Measurements from ENCODE around the gene USP43. TPM values are rescaled to one million over a fixed set of nuclear protein-coding genes. Genes with fewer than 3 reads are reported as not detected.

USP43 gene
- polyA plus RNA-seq, 1 donor (not counting 4 experiments of a cell fraction or from before 2014, with no cell fraction given): 2.2 TPM

- Histone ChIP-seq H3K36me3 (ENCODE audit: control insufficient read depth in 2 of 2, extremely low read depth in 1 of 2, insufficient read depth in 2 of 2, low read length in 2 of 2) (no peaks in the 10 kb centered on the region), H3K9ac (ENCODE audit: control insufficient read depth, extremely low read depth, insufficient read depth, low read length) (no peak overlapping the region), H3K9me3 (ENCODE audit: control insufficient read depth, low read depth, low read length) (no peaks in the 10 kb centered on the region), H2AFZ (ENCODE audit: control insufficient read depth, low read length) (no peak overlapping the region), H3K4me1 (ENCODE audit: control insufficient read depth, extremely low read depth, insufficient read depth, low read length) (peaks cover 22% of the 10 kb centered on the region), H3K79me2 (ENCODE audit: control insufficient read depth, insufficient read depth, low read length) (peaks cover 45% of the 10 kb centered on the region), H3K27ac (ENCODE audit: control insufficient read depth, insufficient read depth, low read length) (peak overlapping the region; percentile 67), H3K27me3 (ENCODE audit: control insufficient read depth, extremely low read depth, insufficient read depth, low read length) (no peaks in the 10 kb centered on the region), H3K4me2 (ENCODE audit: control insufficient read depth, extremely low read depth, insufficient read depth, low read depth, low read length) (peak overlapping the region; percentile 58), H3K9me1 (ENCODE audit: control insufficient read depth, extremely low read depth, insufficient read depth, low read length) (no peaks in the 10 kb centered on the region), H4K20me1 (ENCODE audit: control insufficient read depth, extremely low read depth, insufficient read depth, low read length) (no peaks in the 10 kb centered on the region), H3K4me3 (ENCODE audit: control insufficient read depth in 2 of 3, extremely low read depth in 1 of 3, insufficient read depth in 2 of 3, low read depth in 1 of 3, low read length in 3 of 3) (peak overlapping the region in 1 of 3 experiments; percentile 29)
- no peak for FAIRE-seq
- TF ChIP-seq CTCF (optimal IDR thresholded peaks at IDR 0.05 in 1 of 3, IDR thresholded peaks at IDR 0.05 in 1 of 3, conservative IDR thresholded peaks at IDR 0.05 in 1 of 3; ENCODE audit: extremely low read depth in 1 of 3, insufficient read depth in 2 of 3, low read length in 3 of 3): no peak
- no peak for TF ChIP-seq EZH2 (IDR thresholded peaks at IDR 0.05; ENCODE audit: low read length)
- dilution Hi-C loops (cut with MboI; ENCODE audit: extremely low pct_ligation_motif_present, low sequenced_read_pairs): no loop called here
- DNase-seq (ENCODE audit: low read depth, low spot score): no peak
These were observed 3.3 kb downstream of the USP43 start for GRCh38 chr17:9648521-9649110.

DNA sequence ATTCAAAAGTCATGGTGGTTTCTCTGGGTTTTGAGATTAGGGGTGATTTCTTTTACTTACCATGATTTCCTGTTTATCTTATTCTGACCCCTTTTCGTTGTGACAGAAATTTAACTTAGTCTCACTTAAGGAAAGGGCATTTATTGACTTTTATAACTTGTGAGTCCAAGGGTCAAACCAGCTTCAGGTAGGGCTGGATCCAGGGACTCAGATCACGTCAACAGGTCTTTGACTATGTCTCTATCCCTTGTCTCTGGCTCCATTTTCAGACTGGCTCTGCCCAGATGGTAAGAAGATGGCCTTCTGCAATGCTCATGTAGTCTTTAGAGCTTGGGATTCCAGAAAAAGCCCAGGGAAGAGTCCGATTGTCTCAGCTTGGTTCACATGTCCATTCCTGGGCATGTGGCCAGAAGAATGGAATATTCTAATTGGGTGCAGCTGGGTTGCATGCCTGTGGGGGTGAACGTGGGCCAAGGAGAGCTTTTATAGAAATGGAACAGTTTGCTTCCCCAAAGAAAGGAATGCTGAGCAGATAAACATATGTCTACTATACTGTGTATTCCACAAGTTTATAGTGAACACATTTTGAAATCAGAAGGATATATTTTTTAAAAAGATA lies 13.4 kb downstream of the USP43 start:
- H3K27me3 ChIP-seq (ENCODE audit: control insufficient read depth, extremely low read depth, insufficient read depth, low read length): no peaks in the 10 kb centered on the region

More for the DNA sequence above, 13.4 kb downstream of the USP43 start:
- Histone ChIP-seq H3K9ac (ENCODE audit: control insufficient read depth, extremely low read depth, insufficient read depth, low read length) (no peak overlapping the region), H3K9me1 (ENCODE audit: control insufficient read depth, extremely low read depth, insufficient read depth, low read length) (no peaks in the 10 kb centered on the region), H3K79me2 (ENCODE audit: control insufficient read depth, insufficient read depth, low read length) (peaks cover 13% of the 10 kb centered on the region), H3K36me3 (ENCODE audit: control insufficient read depth in 2 of 2, extremely low read depth in 1 of 2, insufficient read depth in 2 of 2, low read length in 2 of 2) (peaks cover 0 to 2% of the 10 kb centered on the region in 2 experiments), H3K27ac (ENCODE audit: control insufficient read depth, insufficient read depth, low read length) (no peak overlapping the region), H3K4me2 (ENCODE audit: control insufficient read depth, extremely low read depth, insufficient read depth, low read depth, low read length) (no peak overlapping the region), H4K20me1 (ENCODE audit: control insufficient read depth, extremely low read depth, insufficient read depth, low read length) (no peaks in the 10 kb centered on the region), H2AFZ (ENCODE audit: control insufficient read depth, low read length) (no peak overlapping the region), H3K4me1 (ENCODE audit: control insufficient read depth, extremely low read depth, insufficient read depth, low read length) (no peaks in the 10 kb centered on the region), H3K4me3 (ENCODE audit: control insufficient read depth in 2 of 3, extremely low read depth in 1 of 3, insufficient read depth in 2 of 3, low read depth in 1 of 3, low read length in 3 of 3) (no peak overlapping the region), H3K9me3 (ENCODE audit: control insufficient read depth, low read depth, low read length) (no peaks in the 10 kb centered on the region)
- TF ChIP-seq CTCF (optimal IDR thresholded peaks at IDR 0.05 in 1 of 3, IDR thresholded peaks at IDR 0.05 in 1 of 3, conservative IDR thresholded peaks at IDR 0.05 in 1 of 3; ENCODE audit: extremely low read depth in 1 of 3, insufficient read depth in 2 of 3, low read length in 3 of 3): no peak
- no peak for TF ChIP-seq EZH2 (IDR thresholded peaks at IDR 0.05; ENCODE audit: low read length)
- DNase-seq (ENCODE audit: low read depth, low spot score): no peak
- FAIRE-seq: no peak
- dilution Hi-C loops (cut with MboI; ENCODE audit: extremely low pct_ligation_motif_present, low sequenced_read_pairs): no loop called here

Measured in keratinocyte (primary cell).